GM19351 (cell line): ENCODE measurements around the gene THRAP3.
A peak's percentile ranks its signal among the peaks of the same experiment; 100 is the strongest.

Experiments used
- ATAC-seq: cut with Tn5 transposase; IDR thresholded peaks from one replicate; pipeline ENCODE4 v1.9.1; 2021; ENCODE audit warnings: mild to moderate bottlenecking, moderate library complexity; ENCODE audit not compliant: unreplicated experiment

The THRAP3 gene

DNA sequence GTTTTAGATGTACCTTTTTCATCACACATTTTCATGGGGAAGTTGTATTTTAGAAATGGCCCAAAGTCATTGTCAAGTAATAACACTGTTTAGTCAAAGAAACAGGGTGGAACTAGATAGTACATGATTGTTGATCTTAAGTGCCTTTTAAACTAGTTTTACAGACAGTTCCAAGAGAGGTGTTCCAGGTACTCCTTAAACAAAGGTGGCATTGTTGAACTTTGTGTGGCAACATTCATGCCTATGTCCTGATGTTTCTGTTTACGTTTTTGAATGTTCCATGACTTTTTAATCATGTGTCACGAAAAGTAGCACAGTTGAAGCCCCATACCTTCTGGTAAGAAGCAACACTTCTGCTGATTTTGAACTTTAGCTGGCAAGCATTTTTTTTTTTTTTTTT is 72.8 kb downstream of the THRAP3 start:
- ATAC-seq: no peak

- ATAC-seq: no peak
Measured at GRCh38 chr1:36298640-36299039, 74.4 kb downstream of the THRAP3 start.

- no peak for ATAC-seq
Measured at GRCh38 chr1:36300526-36300925, 76.3 kb downstream of the THRAP3 start.

DNA sequence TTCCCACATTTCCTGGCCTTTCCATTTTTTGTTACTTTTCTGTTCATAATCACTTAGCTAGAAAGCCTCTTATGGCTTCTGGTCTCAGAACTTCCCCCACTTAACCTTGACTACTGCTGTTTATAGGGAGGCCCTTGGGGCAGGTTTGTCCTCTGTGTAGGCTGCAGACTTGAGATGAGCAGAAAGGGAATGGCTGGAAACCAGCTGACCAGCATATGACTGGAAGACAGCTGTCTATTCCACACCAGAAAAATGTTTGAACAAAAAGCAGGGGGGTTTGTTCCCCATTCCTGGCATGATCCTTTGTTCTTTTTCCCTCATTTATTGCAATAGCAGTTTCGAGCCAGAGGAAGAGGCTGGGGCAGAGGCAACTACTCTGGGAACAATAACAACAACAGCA is 77.0 kb downstream of the THRAP3 start:
- no peak for ATAC-seq

- no peak for ATAC-seq
Measured at GRCh38 chr1:36303244-36303643, 79.0 kb downstream of the THRAP3 start.

DNA sequence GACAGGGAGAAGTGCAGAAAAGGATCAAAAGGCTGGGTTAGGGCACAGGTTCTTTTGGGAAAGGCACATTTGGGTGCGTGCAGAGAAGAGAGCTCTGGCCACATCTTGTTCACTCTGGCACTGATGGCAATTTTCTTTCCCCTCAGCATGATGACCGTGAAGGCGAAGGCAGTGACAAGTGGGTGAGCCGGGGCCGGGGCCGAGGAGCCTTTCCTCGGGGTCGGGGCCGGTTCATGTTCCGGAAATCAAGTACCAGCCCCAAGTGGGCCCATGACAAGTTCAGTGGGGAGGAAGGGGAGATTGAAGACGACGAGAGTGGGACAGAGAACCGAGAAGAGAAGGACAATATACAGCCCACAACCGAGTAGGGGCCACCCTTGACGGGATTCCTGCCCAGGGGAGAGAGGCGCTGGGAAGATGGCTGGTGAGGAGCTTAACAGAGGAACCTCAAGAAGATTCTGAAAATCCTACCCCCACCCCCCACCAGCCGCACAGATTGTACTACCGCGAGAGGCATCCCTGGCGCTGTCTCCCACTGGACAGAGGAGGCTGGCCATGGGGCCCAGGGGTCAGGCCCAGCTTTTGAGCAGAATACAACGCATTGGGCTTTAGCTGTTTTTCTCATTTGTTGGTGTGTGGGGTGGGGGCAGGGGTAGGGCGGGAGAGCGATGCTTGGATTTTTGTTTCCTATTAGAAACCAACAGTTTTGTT is 79.6 kb downstream of the THRAP3 start:
- ATAC-seq: no peak

DNA sequence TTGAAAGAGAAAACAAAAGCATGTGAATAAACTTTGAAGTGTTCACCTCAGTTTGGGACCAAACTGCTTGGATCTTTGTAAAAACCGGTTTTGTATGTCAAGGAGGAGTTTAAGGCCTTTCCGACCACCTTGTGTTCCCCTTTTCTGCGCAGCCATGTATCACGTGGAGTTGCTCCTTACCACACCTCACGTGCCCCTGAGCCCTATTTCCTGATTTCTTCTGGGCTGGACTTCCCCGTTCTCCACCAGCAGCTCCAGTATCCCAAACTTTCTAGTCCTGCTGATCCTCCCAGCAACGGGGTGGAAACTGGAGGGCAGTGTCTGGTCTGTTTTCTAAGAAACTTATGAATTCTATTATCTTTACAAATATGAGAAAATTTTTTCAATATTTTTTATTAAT is 80.3 kb downstream of the THRAP3 start:
- no peak for ATAC-seq

DNA sequence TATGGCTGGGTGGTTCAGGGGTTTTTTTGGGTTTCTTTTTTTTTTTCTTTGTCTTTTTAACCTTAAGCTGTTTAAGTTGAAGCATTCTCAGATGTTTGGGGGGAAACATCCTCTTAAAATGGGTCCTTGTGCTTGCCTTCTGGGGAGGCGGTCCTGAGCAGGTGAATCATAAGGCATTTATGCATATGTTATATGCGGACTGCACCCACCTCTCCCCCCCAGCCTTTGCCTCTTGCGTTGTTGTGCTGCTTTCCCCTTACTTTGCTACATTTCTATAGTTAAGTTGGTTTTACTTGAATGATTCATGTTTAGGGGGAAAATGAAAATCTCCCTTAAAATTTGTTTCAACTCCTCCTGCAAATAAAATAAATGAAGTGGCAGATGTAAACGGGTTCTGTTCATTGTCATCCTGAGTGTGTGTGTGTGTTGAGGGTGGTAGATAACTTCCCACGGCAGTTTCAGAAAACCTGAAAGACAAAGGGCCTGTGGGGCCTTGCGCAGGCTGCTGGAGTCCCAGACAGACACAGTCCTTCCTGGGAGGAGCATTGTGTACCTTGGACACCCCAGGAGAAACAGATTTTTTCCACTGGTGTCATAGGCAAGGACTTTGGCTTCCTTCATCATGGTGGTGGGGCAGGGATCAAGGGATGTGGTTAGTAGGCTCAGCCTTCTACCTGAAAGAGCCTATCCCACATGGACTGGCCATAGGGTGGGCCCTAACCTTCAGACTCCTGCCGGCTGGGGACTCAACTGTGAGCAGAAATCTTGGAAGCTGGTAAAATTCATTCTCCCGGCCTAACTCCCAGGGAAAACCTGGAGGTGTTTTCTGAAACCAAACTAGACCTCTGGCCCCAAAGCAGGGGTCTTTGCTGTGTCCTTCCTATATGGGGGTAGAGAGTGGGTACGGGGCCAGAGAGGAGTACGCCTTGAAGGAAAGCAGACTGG is 81.0 kb downstream of the THRAP3 start:
- ATAC-seq: no peak

DNA sequence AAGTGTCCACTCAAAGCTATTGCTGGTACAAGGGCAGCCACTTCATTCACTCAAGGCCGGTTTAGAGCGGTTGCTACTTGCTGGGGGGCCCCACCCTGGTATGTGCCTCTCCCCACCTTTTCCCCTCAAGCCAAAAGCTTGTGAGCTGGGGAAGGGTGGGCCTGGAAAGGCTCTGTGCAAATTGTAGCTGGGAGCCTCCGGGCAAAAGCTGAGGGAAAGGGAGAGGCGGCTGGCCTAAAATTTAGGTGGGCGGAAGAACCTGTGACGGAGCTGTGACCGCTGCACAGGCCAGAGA is 81.6 kb downstream of the THRAP3 start:
- no peak for ATAC-seq

DNA sequence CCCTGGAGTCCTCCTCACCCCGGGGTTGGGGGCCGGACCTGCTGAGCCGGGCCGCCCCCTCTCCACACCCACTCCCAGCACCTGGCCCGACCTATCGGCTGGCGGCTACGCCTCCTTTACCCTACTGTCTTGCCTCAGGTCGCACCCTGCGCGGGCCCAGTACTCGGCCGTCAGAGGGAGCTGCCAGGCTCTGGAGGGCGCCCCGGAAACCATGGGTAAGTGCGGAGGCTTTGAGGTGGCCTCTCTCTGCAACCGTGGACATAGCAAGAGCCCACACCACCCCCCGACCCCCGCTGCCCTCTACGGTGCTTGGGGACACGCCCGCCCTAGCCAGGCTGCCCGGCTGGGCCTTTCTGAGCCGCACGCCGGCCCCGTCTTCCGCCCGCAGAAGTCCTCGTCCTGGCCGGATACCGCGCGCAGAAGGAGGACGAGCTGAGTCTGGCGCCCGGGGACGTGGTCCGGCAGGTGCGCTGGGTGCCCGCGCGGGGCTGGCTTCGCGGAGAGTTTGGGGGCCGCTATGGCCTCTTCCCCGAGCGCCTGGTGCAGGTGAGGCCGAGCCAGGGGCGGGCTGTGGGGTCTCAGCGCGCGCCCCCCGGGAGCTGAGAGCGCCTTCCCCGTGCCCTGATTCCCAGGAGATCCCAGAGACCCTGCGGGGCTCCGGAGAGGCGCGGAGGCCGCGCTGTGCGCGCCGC is 82.1 kb downstream of the THRAP3 start, which contains the start of gene SH3D21:
Gene SH3D21 (plus strand): TSS at position 159 of the 692 bp plus-strand sequence. CDS start 53 bp downstream, at position 212.
- ATAC-seq: peak; percentile 27

DNA sequence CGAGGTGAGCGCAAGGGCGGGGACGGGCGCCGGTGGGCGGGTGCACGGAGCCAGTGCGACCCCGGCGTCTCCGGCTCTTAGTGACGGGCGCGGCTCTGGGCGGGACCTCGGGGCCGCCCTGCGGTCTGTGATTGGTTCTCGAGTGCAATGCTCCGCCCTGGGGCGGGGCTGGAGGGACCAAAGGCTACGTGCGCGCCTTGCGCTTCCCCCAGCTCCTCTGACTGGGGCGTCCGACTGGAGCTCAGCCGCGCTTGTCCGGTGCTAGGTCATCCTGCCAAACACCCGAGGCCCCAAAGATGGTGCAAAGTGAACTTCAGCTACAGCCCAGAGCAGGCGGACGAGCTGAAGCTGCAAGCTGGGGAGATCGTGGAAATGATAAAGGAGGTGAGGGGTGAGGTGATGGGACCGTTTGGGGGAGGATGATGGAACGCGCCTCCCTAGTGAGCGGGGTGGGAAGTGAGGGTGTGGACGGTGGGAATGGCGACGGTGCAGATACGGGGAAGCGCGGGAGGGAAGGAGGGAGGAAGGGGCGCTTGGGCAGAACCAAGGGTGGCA is 82.7 kb downstream of the THRAP3 start:
- peak; percentile 97 for ATAC-seq

GRCh38 chr1:36307601-36308330 is 83.5 kb downstream of the THRAP3 start:
- ATAC-seq: no peak

- no peak for ATAC-seq
Measured at GRCh38 chr1:36309397-36309796, 85.2 kb downstream of the THRAP3 start.

DNA sequence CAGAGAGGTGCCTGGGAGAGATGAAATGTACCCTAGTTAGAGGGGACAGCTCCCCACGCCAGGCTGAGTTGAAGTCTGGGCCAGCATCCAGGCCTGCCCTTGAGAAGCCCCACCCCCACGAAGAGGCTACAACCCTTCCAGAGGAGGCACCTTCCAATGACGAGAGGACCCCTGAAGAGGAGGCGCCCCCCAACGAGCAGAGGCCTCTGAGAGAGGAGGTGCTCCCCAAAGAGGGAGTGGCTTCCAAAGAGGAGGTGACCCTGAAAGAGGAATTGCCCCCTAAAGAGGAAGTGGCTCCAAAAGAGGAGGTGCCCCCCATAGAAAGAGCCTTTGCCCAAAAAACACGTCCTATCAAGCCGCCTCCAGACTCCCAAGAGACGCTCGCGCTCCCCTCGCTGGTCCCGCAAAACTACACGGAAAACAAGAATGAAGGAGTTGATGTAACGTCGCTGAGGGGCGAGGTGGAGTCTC is 96.1 kb downstream of the THRAP3 start:
- ATAC-seq: no peak

GRCh38 chr1:36320767-36321118 is 96.5 kb downstream of the THRAP3 start:
- no peak for ATAC-seq

GRCh38 chr1:36321119-36321951 is 97.1 kb downstream of the THRAP3 start:
- no peak for ATAC-seq

GRCh38 chr1:36322041-36322785 is 98.0 kb downstream of the THRAP3 start:
- ATAC-seq: no peak

- no peak for ATAC-seq
Measured at GRCh38 chr1:36322786-36323635, 98.8 kb downstream of the THRAP3 start.
